ENCODE measurements around the gene IFT43.

DNA sequence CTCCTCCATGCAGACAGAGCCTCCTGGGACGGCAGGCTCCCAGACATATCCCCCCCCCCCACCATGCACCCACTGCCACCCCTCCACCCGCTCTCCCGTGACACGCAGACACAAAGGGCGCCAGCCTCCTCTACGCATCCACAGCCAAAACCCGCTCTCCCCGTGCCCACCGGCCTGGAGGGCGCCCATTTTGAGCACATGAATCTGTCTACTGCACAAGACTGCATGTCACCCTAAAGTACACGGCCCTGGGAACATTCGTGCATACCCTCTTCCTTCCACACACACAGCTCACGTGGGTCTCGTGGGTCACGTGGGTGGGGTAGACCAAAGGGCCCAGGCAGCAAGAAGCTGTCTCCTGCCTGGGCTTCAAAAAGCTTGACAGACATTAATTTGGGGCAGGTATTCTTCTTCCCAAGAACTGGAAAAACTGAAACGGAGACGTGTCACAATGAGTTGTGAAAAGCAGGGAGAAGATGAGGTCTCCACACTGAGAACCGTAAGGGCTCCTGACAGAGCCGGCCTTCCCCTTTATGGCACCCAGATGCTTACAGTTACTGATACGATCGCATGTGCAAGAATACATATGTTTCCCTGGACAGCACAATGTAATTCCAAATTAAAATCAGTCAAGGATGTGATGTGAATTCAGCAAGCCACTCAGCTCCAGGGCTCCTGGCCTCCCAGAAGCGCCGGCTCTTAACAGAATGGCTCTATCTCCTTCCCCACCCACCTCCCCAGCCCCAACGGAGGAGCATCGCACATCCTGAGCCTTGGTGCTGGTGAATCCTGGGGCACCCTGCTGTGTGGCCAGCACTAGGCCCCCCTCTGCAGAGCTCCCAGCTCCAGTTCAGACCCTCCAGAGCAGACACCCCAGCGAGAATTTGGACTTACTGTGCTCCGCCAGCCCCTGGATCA is 5.7 kb upstream of the IFT43 start:
- TF ChIP-seq, protein P1, sequence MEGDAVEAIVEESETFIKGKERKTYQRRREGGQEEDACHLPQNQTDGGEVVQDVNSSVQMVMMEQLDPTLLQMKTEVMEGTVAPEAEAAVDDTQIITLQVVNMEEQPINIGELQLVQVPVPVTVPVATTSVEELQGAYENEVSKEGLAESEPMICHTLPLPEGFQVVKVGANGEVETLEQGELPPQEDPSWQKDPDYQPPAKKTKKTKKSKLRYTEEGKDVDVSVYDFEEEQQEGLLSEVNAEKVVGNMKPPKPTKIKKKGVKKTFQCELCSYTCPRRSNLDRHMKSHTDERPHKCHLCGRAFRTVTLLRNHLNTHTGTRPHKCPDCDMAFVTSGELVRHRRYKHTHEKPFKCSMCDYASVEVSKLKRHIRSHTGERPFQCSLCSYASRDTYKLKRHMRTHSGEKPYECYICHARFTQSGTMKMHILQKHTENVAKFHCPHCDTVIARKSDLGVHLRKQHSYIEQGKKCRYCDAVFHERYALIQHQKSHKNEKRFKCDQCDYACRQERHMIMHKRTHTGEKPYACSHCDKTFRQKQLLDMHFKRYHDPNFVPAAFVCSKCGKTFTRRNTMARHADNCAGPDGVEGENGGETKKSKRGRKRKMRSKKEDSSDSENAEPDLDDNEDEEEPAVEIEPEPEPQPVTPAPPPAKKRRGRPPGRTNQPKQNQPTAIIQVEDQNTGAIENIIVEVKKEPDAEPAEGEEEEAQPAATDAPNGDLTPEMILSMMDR (conservative IDR thresholded peaks at IDR 0.05): no peak
- no peak for TF ChIP-seq EZH2 (IDR thresholded peaks at IDR 0.05; ENCODE audit: low read depth)

All from PC-9 (cell line).